Tibial nerve (tissue), 3 donors: ENCODE data around the gene MBOAT7.

ENCODE experiments used
- CTCF ChIP-seq, 5 experiments: fragments of 200-600 bp in 3 of 5; fragments of 450-650 bp in 2 of 5; sonication (generic) in 3 of 5; IDR thresholded peaks; one replicate each; pipeline ENCODE4 v1.5.1; 2016 to 2019; ENCODE audit warnings: antibody characterized with exemption in 5 of 5, mild to moderate bottlenecking in 3 of 5, moderate library complexity in 2 of 5
- POLR2A ChIP-seq, 2 donors: fragments of 450-650 bp; IDR thresholded peaks; one replicate each; pipeline ENCODE4 v1.6.1; 2017; ENCODE audit warnings: antibody characterized with exemption in 2 of 2, mild to moderate bottlenecking in 2 of 2, moderate library complexity in 2 of 2

DNA sequence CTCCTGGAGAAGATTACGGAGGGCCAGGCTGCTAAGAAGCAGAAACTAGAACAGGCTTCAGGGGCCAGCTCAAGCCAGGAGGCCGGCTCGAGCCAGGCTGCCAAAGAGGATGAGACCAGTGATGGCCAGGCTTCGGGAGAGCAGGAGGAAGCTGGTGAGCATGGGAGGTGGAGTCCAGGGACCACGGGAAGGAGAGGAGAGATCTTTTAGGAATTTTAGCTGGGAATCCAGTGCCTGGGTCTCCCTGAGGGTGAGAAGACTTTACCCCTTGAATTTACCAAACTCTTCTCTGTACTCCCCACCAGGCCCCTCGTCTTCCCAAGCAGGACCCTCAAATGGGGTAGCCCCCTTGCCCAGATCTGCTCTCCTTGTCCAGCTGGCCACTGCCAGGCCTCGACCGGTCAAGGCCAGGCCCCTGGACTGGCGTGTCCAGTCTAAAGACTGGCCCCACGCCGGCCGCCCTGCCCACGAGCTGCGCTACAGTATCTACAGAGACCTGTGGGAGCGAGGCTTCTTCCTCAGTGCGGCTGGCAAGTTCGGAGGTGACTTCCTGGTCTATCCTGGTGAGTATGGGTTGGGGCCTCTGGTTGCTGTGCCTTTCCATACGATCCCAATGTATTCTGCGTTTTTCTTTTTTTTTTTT lies 2.6 kb upstream of the MBOAT7 start:
- TF ChIP-seq CTCF (IDR thresholded peaks at IDR 0.05) (no peak), POLR2A (IDR thresholded peaks at IDR 0.05) (no peak)
